Stomach (tissue), 9 donors: ENCODE measurements around the gene RAMACL. TPM values are rescaled to one million over a fixed set of nuclear protein-coding genes. Genes with fewer than 3 reads are reported as not detected.
A peak's percentile ranks its signal among the peaks of the same experiment; 100 is the strongest.

ENCODE experiments used
- DNase-seq, 2 donors: peaks; one replicate each; pipeline versions ENCODE4 v3.0.0 to v3.0.0-alpha.2; 2013 to 2019
- H3K27ac ChIP-seq, 5 donors: fragments of 200-600 bp in 4 of 5; sonication (generic) in 4 of 5; one replicate each; pipeline ENCODE4 v1.5.1; 2013 to 2019; ENCODE audit warnings: mild to moderate bottlenecking in 1 of 5, moderate library complexity in 1 of 5
- H3K27me3 ChIP-seq, 3 donors: fragments of 200-600 bp; sonication (generic); one replicate each; pipeline ENCODE4 v1.5.1; 2017 to 2019; ENCODE audit warnings: mixed run types in 1 of 3
- H3K36me3 ChIP-seq, 4 donors: fragments of 200-600 bp; sonication (generic); 1 replicate in 3 of 4; 2 replicates in 1 of 4; pipeline ENCODE4 v1.5.1; 2016 to 2019
- H3K4me1 ChIP-seq, 4 donors: fragments of 200-600 bp; sonication (generic); one replicate each; pipeline ENCODE4 v1.5.1; 2016 to 2019
- H3K4me3 ChIP-seq, 4 donors: fragments of 200-600 bp; sonication (generic) in 3 of 4; one replicate each; pipeline ENCODE4 v1.5.1; 2016 to 2019; ENCODE audit warnings: mild to moderate bottlenecking in 1 of 4
- H3K9me3 ChIP-seq, 4 donors: fragments of 200-600 bp; sonication (generic); one replicate each; pipeline ENCODE4 v1.5.1; 2016 to 2019
- CTCF ChIP-seq, 7 experiments: fragments of 450-650 bp in 4 of 7; fragments of 200-600 bp in 3 of 7; sonication (generic) in 3 of 7; IDR thresholded peaks; one replicate each; pipeline ENCODE4 v1.5.1; 2016 to 2019; ENCODE audit warnings: antibody characterized with exemption in 7 of 7, control low read depth in 2 of 7, mild to moderate bottlenecking in 1 of 7
- EP300 ChIP-seq: sonication (generic); formaldehyde crosslinking; IDR thresholded peaks from one replicate; pipeline ENCODE4 v1.6.1; 2017; ENCODE audit warnings: antibody characterized with exemption
- POLR2A ChIP-seq, 4 donors: fragments of 450-650 bp; IDR thresholded peaks; one replicate each; pipeline ENCODE4 v1.6.1; 2016; ENCODE audit warnings: antibody characterized with exemption in 4 of 4, control low read depth in 2 of 4, mild to moderate bottlenecking in 1 of 4, moderate library complexity in 1 of 4
- POLR2AphosphoS5 ChIP-seq, 3 donors: sonication (generic); formaldehyde crosslinking; IDR thresholded peaks; one replicate each; pipeline ENCODE4 v1.6.1; 2016; ENCODE audit warnings: antibody characterized with exemption in 3 of 3
- WGBS, 5 donors: extraction: QIAGEN DNeasy Blood & Tissue Kit in 3 of 5; methylation state at CpG; one replicate each; pipeline versions ENCODE4 v1.1.5 to v1.1.7; 2013 to 2018; 5-methylcytosine and 5-hydroxymethylcytosine counted together
- intact Hi-C: fragments of 100-400 bp; cut with DNase I; formaldehyde crosslinking; loops from one replicate; pipeline ENCODE4 v1.15.1; 2023; ENCODE audit warnings: low total_unique reads
- polyA plus RNA-seq, 3 donors: library from polyadenylated mRNA; stranded (reverse); fragments of 200-250 nt; gene quantifications; one replicate each; pipeline ENCODE4 v1.2.3, GENCODE V29; 2013
- total RNA-seq, 5 donors: library from RNA; depleted of rRNA; stranded (reverse); fragments of >200 nt; gene quantifications; one replicate each; pipeline versions ENCODE4 v1.1.0 to v1.2.3, GENCODE V29; 2014 to 2016
- donor health status: healthy with polysubstance abuse.
- donor health status: Bipolar disorder and iron deficiency.
- donor health status: healthy.

Gene RAMACL
- total and polyA plus RNA-seq, 8 donors = 0.25 to 9.0 (median 3.5) TPM; not detected in 3

DNA sequence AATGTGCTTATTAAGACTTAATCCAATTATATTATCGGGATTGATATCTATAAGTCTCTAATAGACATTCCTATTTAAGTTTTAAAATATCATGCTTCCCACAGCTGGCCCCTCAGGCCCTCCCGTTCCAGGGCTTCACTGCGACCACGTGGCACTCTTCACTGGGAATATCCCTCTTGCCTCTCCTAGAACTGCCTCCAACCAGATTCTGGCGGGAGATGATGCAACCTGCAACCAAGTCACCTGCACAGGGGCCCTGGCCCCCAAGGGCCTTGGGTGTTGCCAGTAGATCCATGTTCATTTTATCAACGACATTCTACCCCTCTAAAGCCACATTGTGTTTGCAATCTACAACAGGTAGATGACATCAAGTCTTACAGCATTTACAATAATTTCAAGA is 18.4 kb upstream of the RAMACL start:
- DNase-seq = no peak
- TF ChIP-seq CTCF (IDR thresholded peaks at IDR 0.05) (no peak), POLR2A (IDR thresholded peaks at IDR 0.05) (no peak), EP300 (no peak), POLR2AphosphoS5 (IDR thresholded peaks at IDR 0.05) (no peak)

DNA sequence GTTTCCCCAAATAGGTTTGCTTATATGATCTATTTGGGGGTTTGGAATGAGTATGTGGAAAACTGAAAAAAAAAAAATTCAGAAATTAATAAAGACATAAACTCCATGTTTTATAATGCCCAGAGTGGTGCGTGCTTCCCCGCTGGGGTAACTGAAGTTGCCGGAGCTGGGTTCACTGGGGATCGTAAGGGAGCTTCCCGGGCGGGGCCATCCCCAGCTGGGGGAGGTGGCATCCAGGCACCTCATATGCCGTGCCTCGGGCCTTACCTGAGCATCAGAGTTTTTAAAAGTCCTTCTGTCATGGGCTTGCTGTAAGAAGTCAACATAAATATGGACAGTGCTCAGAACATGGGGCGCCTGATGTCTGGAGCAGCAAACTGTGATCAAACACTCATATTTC is 17.9 kb upstream of the RAMACL start:
- H3K4me3 ChIP-seq = no peak overlapping the region
- no peaks in the 10 kb centered on the region for H3K36me3 ChIP-seq
- H3K9me3 ChIP-seq = no peaks in the 10 kb centered on the region
- no peak for DNase-seq
- TF ChIP-seq POLR2AphosphoS5 (IDR thresholded peaks at IDR 0.05) (no peak), EP300 (no peak), CTCF (IDR thresholded peaks at IDR 0.05) (no peak), POLR2A (IDR thresholded peaks at IDR 0.05) (no peak)
- WGBS, 5 donors = 94 to 97% (median 95%) methylated on average over 9 of the region's 9 CpGs
- no peak overlapping the region for H3K27ac ChIP-seq
- intact Hi-C loops = no loop called here
- H3K4me1 ChIP-seq = peaks cover 5 to 35% (median 17%) of the 10 kb centered on the region in 4 donors
- no peaks in the 10 kb centered on the region for H3K27me3 ChIP-seq

More for the DNA sequence above, 18.4 kb upstream of the RAMACL start:
- WGBS, 5 donors = 90 to 93% (median 92%) methylated on average over 6 of the region's 6 CpGs
- Histone ChIP-seq H3K4me3 (no peak overlapping the region), H3K9me3 (no peaks in the 10 kb centered on the region), H3K4me1 (peaks cover 3 to 29% (median 16%) of the 10 kb centered on the region in 4 donors), H3K36me3 (no peaks in the 10 kb centered on the region), H3K27me3 (no peaks in the 10 kb centered on the region), H3K27ac (no peak overlapping the region)
- intact Hi-C loops = no loop called here

GRCh38 chr6:166603043-166603690 is 16.7 kb upstream of the RAMACL start:
- Histone ChIP-seq H3K27me3 (no peaks in the 10 kb centered on the region), H3K36me3 (no peaks in the 10 kb centered on the region), H3K4me3 (no peak overlapping the region), H3K27ac (peak overlapping the region in 2 of 5 donors; percentile 17 to 23), H3K9me3 (no peaks in the 10 kb centered on the region), H3K4me1 (peaks cover 5 to 44% (median 24%) of the 10 kb centered on the region in 4 donors)
- WGBS, 5 donors = 68 to 85% (median 80%) methylated on average over 14 of the region's 14 CpGs
- intact Hi-C loops = no loop called here
- peak in 1 of 2 donors; percentile 70 for DNase-seq
- no peak for TF ChIP-seq POLR2A (IDR thresholded peaks at IDR 0.05)
- TF ChIP-seq POLR2AphosphoS5 (IDR thresholded peaks at IDR 0.05) = peak in 2 of 3 donors; percentile 23 to 33
- no peak for TF ChIP-seq CTCF (IDR thresholded peaks at IDR 0.05)
- no peak for TF ChIP-seq EP300

DNA sequence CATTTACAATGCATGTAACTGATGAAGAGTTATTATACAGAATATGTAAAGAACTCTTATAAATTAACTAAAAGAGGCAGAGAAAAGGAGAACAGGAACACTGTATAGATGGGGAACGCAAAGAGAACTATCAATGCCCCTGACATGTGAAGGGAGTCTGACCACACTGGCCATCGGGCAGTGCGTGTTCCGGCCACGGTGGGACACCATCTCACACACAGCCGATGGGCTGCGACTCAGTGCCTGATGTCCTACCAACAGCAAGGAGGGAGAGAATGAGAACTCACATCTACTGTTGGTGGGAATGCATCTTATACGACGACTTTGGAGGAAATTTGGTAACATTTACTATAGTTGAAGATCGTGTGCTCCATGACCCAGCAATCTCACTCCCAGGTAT is 15.5 kb upstream of the RAMACL start:
- no peaks in the 10 kb centered on the region for H3K36me3 ChIP-seq
- H3K9me3 ChIP-seq = no peaks in the 10 kb centered on the region
- TF ChIP-seq CTCF (IDR thresholded peaks at IDR 0.05) (no peak), POLR2A (IDR thresholded peaks at IDR 0.05) (no peak), EP300 (no peak), POLR2AphosphoS5 (IDR thresholded peaks at IDR 0.05) (no peak)
- intact Hi-C loops = no loop called here
- H3K4me1 ChIP-seq = peaks cover 13 to 44% (median 25%) of the 10 kb centered on the region in 4 donors
- 95 to 97% (median 97%) methylated on average over 10 of the region's 10 CpGs for WGBS, 5 donors
- H3K4me3 ChIP-seq = no peak overlapping the region
- DNase-seq = no peak
- no peak overlapping the region for H3K27ac ChIP-seq
- no peaks in the 10 kb centered on the region for H3K27me3 ChIP-seq
